Aortic smooth muscle cell (primary cell): ENCODE data around the gene ZNHIT3. TPM values are rescaled to one million over a fixed set of nuclear protein-coding genes. Genes with fewer than 3 reads are reported as not detected.

ENCODE experiments used
- total RNA-seq: library from RNA; depleted of rRNA; stranded (reverse); fragments of >200 nt; gene quantifications from 2 replicates; pipeline ENCODE4 v1.2.3, GENCODE V29; 2014

The ZNHIT3 gene
- total RNA-seq = 20.3 and 26.6 TPM in 2 replicates

GRCh38 chr17:36486204-36487194 is at the start of gene ZNHIT3:
ZNHIT3 (plus strand) TSS chr17:36486681; CDS start chr17:36486700, 19 bp downstream.

GRCh38 chr17:36534840-36535668 is 48.6 kb downstream of the ZNHIT3 start, which contains the start of the genes MYO19 and PIGW:
MYO19 (minus strand) TSS chr17:36534868; CDS start chr17:36532538, 2,330 bp downstream.
PIGW (plus strand) TSS chr17:36534987; CDS start chr17:36537102, 2,115 bp downstream.

GRCh38 chr17:36544307-36545076 is 58.0 kb downstream of the ZNHIT3 start, which contains the start of gene GGNBP2:
GGNBP2 (plus strand) TSS chr17:36544919; CDS start chr17:36545725, 806 bp downstream.

Other genes with a start within 250 kb of the ZNHIT3 start
- gene TBC1D3I, start 222.1 kb upstream of the ZNHIT3 start, total RNA-seq = not detected in 2 replicates
- gene TBC1D3G, start 162.8 kb upstream of the ZNHIT3 start, total RNA-seq = not detected in 2 replicates
- not detected in 2 replicates for gene TBC1D3H, start 98.2 kb upstream of the ZNHIT3 start, total RNA-seq
- 43.5 and 49.3 TPM in 2 replicates for gene MYO19, start 48.2 kb downstream of the ZNHIT3 start, total RNA-seq
- gene PIGW, start 48.3 kb downstream of the ZNHIT3 start, total RNA-seq = 5.7 and 7.1 TPM in 2 replicates
- gene GGNBP2, start 58.2 kb downstream of the ZNHIT3 start, total RNA-seq = 67.3 and 70.0 TPM in 2 replicates
- 3.7 and 5.3 TPM in 2 replicates for gene DHRS11, start 105.2 kb downstream of the ZNHIT3 start, total RNA-seq
- 2.2 and 3.4 TPM in 2 replicates for gene MRM1, start 114.9 kb downstream of the ZNHIT3 start, total RNA-seq